GM12878 (cell line): ENCODE data around the gene GOSR2. TPM values are rescaled to one million over a fixed set of nuclear protein-coding genes. Genes with fewer than 3 reads are reported as not detected.

Experiments used
- ATAC-seq: fragments of 200-7000 bp; cut with Tn5 transposase; 3 replicates; pipeline ENCODE4 v1.9.1; 2020; ENCODE audit warnings: mild to moderate bottlenecking, moderate library complexity
- BruUV-seq: library from RNA; stranded (reverse); fragments of 400-500 nt; replicated peaks from 2 replicates; lab custom pipeline; 2021; lab: Mats Ljungman, UMichigan
- CTCF ChIA-PET: fragments of 300-600 bp; sonication (Branson Sonifier 250); formaldehyde crosslinking; extraction: SDS; loops from one replicate; lab custom pipeline; 2021; ENCODE audit warnings: inconsistent platforms; lab: Yijun Ruan, JAX
- POLR2A ChIA-PET: fragments of 350-600 bp; formaldehyde crosslinking; extraction: SDS; loops from one replicate; lab custom pipeline; 2021; ENCODE audit warnings: inconsistent platforms; lab: Charles Lee
- RAD21 ChIA-PET: fragments of 300-600 bp; sonication (Branson Sonifier 250); formaldehyde crosslinking; loops from one replicate; lab custom pipeline; 2023; ENCODE audit warnings: antibody characterized with exemption; ENCODE audit not compliant: unreplicated experiment; lab: Charles Lee
- SMC1A ChIA-PET: fragments of 300-600 bp; sonication (Branson Sonifier 250); formaldehyde crosslinking; loops from one replicate; lab custom pipeline; 2023; ENCODE audit not compliant: unreplicated experiment, uncharacterized antibody; lab: Charles Lee
- DNase-seq: peaks from one replicate; pipeline ENCODE4 v3.0.0-alpha.2; 2011; ENCODE audit warnings: low read depth, low spot score
- FAIRE-seq: peaks from 3 replicates; lab custom pipeline; 2011; peaks lifted over from hg19 to GRCh38; lab: Jason Lieb, UNC
- H2AFZ ChIP-seq: 2 replicates; pipeline ENCODE4 v1.6.0; 2011; ENCODE audit warnings: low read depth, low read length, control low read depth; ENCODE audit not compliant: control insufficient read depth
- H3K27ac ChIP-seq: 2 replicates; pipeline ENCODE4 v1.5.1; 2011; ENCODE audit warnings: control low read depth; ENCODE audit not compliant: control insufficient read depth, insufficient read depth
- H3K27me3 ChIP-seq, 2 experiments: replicated peaks in 1 of 2; 2 replicates each; pipeline versions ENCODE4 v1.6.0 to v1.6.1; 2011; ENCODE audit warnings: low read length in 1 of 2; ENCODE audit not compliant: control insufficient read depth in 2 of 2, insufficient read depth in 2 of 2
- H3K36me3 ChIP-seq, 2 experiments: 2 replicates each; pipeline ENCODE4 v1.5.1; 2011; ENCODE audit warnings: low read length in 1 of 2; ENCODE audit not compliant: control insufficient read depth in 2 of 2, insufficient read depth in 2 of 2
- H3K4me1 ChIP-seq: 2 replicates; pipeline ENCODE4 v1.6.1; 2011; ENCODE audit warnings: mild to moderate bottlenecking, low read length, moderate library complexity, mixed read lengths; ENCODE audit not compliant: control insufficient read depth, insufficient read depth
- H3K4me2 ChIP-seq: 2 replicates; pipeline ENCODE4 v1.6.0; 2011; ENCODE audit warnings: control low read depth; ENCODE audit not compliant: control insufficient read depth, insufficient read depth
- H3K4me3 ChIP-seq: fragments of 200-600 bp; sonication (generic); 2 replicates; pipeline ENCODE4 v1.5.1; 2016
- H3K79me2 ChIP-seq: 2 replicates; pipeline ENCODE4 v1.6.0; 2011; ENCODE audit warnings: low read length; ENCODE audit not compliant: control insufficient read depth, insufficient read depth
- H3K9ac ChIP-seq: 2 replicates; pipeline ENCODE4 v1.8.0; 2011; ENCODE audit warnings: low read length, control low read depth, mixed read lengths; ENCODE audit not compliant: control insufficient read depth, insufficient read depth
- H3K9me3 ChIP-seq: replicated peaks from 3 replicates; pipeline ENCODE4 v1.5.1; 2011; ENCODE audit warnings: mild to moderate bottlenecking, low read length; ENCODE audit not compliant: control insufficient read depth, insufficient read depth
- H4K20me1 ChIP-seq: 2 replicates; pipeline ENCODE4 v1.6.0; 2011; ENCODE audit not compliant: control insufficient read depth, insufficient read depth
- BHLHE40 ChIP-seq, 2 experiments: fragments of 450-650 bp in 1 of 2; IDR thresholded peaks; 2 replicates each; pipeline ENCODE4 v1.6.1; 2011 to 2017; ENCODE audit warnings: low read depth in 2 of 2, borderline replicate concordance in 1 of 2, improper control_type of control experiment in 1 of 2, low read length in 1 of 2, mild to moderate bottlenecking in 1 of 2
- BRCA1 ChIP-seq: IDR thresholded peaks from 2 replicates; pipeline ENCODE4 v1.6.1; 2011; ENCODE audit warnings: low read depth, low read length, improper control_type of control experiment
- EED ChIP-seq: sonication (generic); IDR thresholded peaks from 2 replicates; pipeline ENCODE4 v1.6.1; 2016; ENCODE audit warnings: antibody characterized with exemption, low read depth
- EP300 ChIP-seq, 2 experiments: fragments of 150-350 bp in 1 of 2; IDR thresholded peaks; 2 replicates each; pipeline ENCODE4 v1.6.1; 2011 to 2012; ENCODE audit warnings: low read depth in 2 of 2, low read length in 2 of 2, borderline replicate concordance in 1 of 2, improper control_type of control experiment in 1 of 2, inconsistent platforms in 1 of 2; ENCODE audit not compliant: control insufficient read depth in 1 of 2
- IKZF1 ChIP-seq: fragments of 450-650 bp; conservative IDR thresholded peaks from 2 replicates; pipeline ENCODE4 v1.6.1; 2017; ENCODE audit warnings: antibody characterized with exemption, mild to moderate bottlenecking
- JUND ChIP-seq: IDR thresholded peaks from 2 replicates; pipeline ENCODE4 v1.6.1; 2012; ENCODE audit warnings: low read depth, mild to moderate bottlenecking, low read length, improper control_type of control experiment, moderate library complexity
- MEF2B ChIP-seq: fragments of 450-650 bp; IDR thresholded peaks from 2 replicates; pipeline ENCODE4 v1.6.1; 2018; ENCODE audit warnings: mild to moderate bottlenecking, moderate library complexity; ENCODE audit not compliant: partially characterized antibody, poor library complexity, severe bottlenecking
- NR2C2 ChIP-seq: IDR thresholded peaks from 2 replicates; pipeline ENCODE4 v1.6.1; 2011; ENCODE audit warnings: borderline replicate concordance, low read depth; ENCODE audit not compliant: control insufficient read depth, insufficient read length
- NRF1 ChIP-seq: conservative IDR thresholded peaks from 2 replicates; pipeline ENCODE4 v1.6.1; 2011; ENCODE audit warnings: mild to moderate bottlenecking, low read depth, low read length, improper control_type of control experiment
- PAX8 ChIP-seq: fragments of 450-650 bp; IDR thresholded peaks from 2 replicates; pipeline ENCODE4 v1.6.1; 2017; ENCODE audit warnings: mild to moderate bottlenecking, moderate library complexity
- SIN3A ChIP-seq: IDR thresholded peaks from 2 replicates; pipeline ENCODE4 v1.6.1; 2012; ENCODE audit warnings: low read depth, low read length, improper control_type of control experiment
- TCF12 ChIP-seq: IDR thresholded peaks from 2 replicates; pipeline ENCODE4 v1.6.1; 2011; ENCODE audit warnings: low read depth, mild to moderate bottlenecking, low read length
- ZNF24 ChIP-seq: fragments of 450-650 bp; IDR thresholded peaks from 2 replicates; pipeline ENCODE4 v1.6.1; 2017; ENCODE audit warnings: antibody characterized with exemption, mild to moderate bottlenecking
- WGBS: methylation state at CpG from one replicate; pipeline ENCODE4 v1.1.6; 2016; ENCODE audit warnings: low lambda C conversion rate; ENCODE audit not compliant: insufficient replicate concordance, insufficient coverage; ENCODE audit errors: missing lambda C conversion rate; 5-methylcytosine and 5-hydroxymethylcytosine counted together
- in situ Hi-C: fragments of 300-500 bp; cut with MboI; formaldehyde crosslinking; loops from 9 replicates; pipeline ENCODE4 v1.14.3; 2018; ENCODE audit warnings: mixed read lengths
- intact Hi-C: fragments of 100-400 bp; cut with micrococcal nuclease; formaldehyde crosslinking; loops from one replicate; pipeline ENCODE4 v1.14.2; 2022; ENCODE audit not compliant: unreplicated experiment
- polyA plus RNA-seq, 11 experiments: library from polyadenylated mRNA; depleted of rRNA in 4 of 11; unstranded in 6 of 11; stranded (reverse) in 5 of 11; fragments of >200 nt; fragmentation: Nextera tagmentation in 4 of 11; fragmentation: Illumina TruSeq in 1 of 11; extraction: Ambion mirVana in 4 of 11; extraction: Trizol in 1 of 11; gene quantifications; 1 replicate in 1 of 11; 2 replicates in 10 of 11; pipeline versions ENCODE4 v1.2.1 to v1.2.3, GENCODE V29; 2011 to 2016; ENCODE audit warnings: inconsistent platforms in 2 of 11, missing spikeins in 2 of 11, low read depth in 1 of 11
- total RNA-seq, 4 experiments: library from RNA; depleted of rRNA in 3 of 4; stranded (reverse); fragments of >200 nt in 3 of 4; fragmentation: Illumina TruSeq in 1 of 4; extraction: Trizol in 1 of 4; gene quantifications; 2 replicates each; pipeline versions ENCODE4 v1.2.1 to v1.2.3, GENCODE V29; 2013 to 2021
- TF ChIP-seq, protein P1 (sequence below): fragments of 450-650 bp; IDR thresholded peaks from 2 replicates; pipeline ENCODE4 v1.6.1; 2017; ENCODE audit warnings: mild to moderate bottlenecking, low read depth, inconsistent platforms; ENCODE audit not compliant: poor library complexity, severe bottlenecking
- TF ChIP-seq, protein P2 (sequence below): fragments of 450-650 bp; IDR thresholded peaks from 2 replicates; pipeline ENCODE4 v1.6.1; 2016; ENCODE audit warnings: mild to moderate bottlenecking

Gene GOSR2
- total and polyA plus RNA-seq, 10 of the 15 experiments (the other 5 are each of a cell fraction or from before 2014, with no cell fraction given) = 30.1 to 64.5 (median 47.0) TPM

DNA sequence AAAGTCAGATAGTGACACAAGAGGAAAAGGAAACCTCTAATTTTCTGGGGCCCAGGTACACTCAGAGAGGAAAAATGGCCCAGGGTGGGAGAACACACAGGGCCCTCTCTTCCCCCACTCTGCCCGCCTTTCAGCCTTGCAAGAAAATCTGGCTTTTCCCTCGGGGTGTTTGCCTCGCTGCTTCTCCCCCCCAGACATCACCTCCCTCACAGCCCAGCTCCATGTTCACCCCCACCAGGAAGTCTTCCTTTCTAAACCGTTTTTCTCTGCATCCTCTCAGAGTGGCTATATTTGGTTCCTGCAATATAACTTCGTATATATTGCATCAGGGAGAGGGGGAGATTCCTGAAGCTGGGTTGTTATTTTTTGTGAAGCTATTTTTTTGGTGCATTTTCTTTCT lies 28.7 kb downstream of the GOSR2 start (continued):
- no peak for TF ChIP-seq IKZF1
- no peak for TF ChIP-seq EP300 (IDR thresholded peaks at IDR 0.05; ENCODE audit: borderline replicate concordance in 1 of 2, control insufficient read depth in 1 of 2, low read depth in 2 of 2, low read length in 2 of 2)
- TF ChIP-seq, protein P1, sequence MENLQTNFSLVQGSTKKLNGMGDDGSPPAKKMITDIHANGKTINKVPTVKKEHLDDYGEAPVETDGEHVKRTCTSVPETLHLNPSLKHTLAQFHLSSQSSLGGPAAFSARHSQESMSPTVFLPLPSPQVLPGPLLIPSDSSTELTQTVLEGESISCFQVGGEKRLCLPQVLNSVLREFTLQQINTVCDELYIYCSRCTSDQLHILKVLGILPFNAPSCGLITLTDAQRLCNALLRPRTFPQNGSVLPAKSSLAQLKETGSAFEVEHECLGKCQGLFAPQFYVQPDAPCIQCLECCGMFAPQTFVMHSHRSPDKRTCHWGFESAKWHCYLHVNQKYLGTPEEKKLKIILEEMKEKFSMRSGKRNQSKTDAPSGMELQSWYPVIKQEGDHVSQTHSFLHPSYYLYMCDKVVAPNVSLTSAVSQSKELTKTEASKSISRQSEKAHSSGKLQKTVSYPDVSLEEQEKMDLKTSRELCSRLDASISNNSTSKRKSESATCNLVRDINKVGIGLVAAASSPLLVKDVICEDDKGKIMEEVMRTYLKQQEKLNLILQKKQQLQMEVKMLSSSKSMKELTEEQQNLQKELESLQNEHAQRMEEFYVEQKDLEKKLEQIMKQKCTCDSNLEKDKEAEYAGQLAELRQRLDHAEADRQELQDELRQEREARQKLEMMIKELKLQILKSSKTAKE = no peak
- TF ChIP-seq, protein P2, sequence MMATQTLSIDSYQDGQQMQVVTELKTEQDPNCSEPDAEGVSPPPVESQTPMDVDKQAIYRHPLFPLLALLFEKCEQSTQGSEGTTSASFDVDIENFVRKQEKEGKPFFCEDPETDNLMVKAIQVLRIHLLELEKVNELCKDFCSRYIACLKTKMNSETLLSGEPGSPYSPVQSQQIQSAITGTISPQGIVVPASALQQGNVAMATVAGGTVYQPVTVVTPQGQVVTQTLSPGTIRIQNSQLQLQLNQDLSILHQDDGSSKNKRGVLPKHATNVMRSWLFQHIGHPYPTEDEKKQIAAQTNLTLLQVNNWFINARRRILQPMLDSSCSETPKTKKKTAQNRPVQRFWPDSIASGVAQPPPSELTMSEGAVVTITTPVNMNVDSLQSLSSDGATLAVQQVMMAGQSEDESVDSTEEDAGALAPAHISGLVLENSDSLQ = no peak
- TF ChIP-seq BHLHE40 (IDR thresholded peaks at IDR 0.05; ENCODE audit: borderline replicate concordance in 1 of 2, low read depth in 2 of 2, low read length in 1 of 2) = no peak

DNA sequence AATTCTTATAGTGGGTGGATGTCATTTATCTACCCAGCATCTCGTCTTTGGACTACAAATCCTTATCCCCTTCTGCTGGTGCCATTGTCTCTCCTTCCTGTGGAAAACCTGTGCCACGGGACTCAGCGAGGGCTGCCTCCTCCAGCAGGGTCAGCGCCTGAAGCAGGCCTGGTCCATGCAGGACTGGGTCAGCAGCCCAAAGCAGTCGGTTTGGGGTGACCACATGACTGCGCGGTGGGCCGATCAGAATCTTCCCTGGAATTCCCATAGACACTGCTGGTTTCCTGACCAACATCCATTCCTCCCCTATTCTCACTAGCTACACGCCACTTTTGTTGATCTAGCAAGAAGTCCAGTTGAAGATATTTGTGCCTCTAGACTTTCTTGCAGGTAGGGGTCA lies 29.2 kb downstream of the GOSR2 start:
- H3K4me2 ChIP-seq = no peak overlapping the region
- H3K9me3 ChIP-seq = no peaks in the 10 kb centered on the region
- POLR2A ChIA-PET = interaction anchor here (0.6 kb wide), 1 partner anchor 242 kb away, joined by 6 read pairs; no protein-coding TSS in a partner anchor
- 58% methylated on average over 9 of the region's 9 CpGs for WGBS
- H3K27me3 ChIP-seq = no peaks in the 10 kb centered on the region
- TF ChIP-seq JUND = no peak
- no peak for TF ChIP-seq SIN3A
- TF ChIP-seq NR2C2 = no peak
- no peak for TF ChIP-seq NRF1
- TF ChIP-seq MEF2B = no peak
- no peak for TF ChIP-seq EED
- TF ChIP-seq PAX8 = no peak
- TF ChIP-seq BRCA1 = no peak
- TF ChIP-seq ZNF24 = no peak
- TF ChIP-seq TCF12 = no peak
- no peak for ATAC-seq
- no peaks in the 10 kb centered on the region for H3K36me3 ChIP-seq
- no peak for DNase-seq
- H2AFZ ChIP-seq = no peak overlapping the region
- CTCF ChIA-PET = interaction anchor here (0.6 to 1.7 kb wide), 2 partner anchors 11 to 666 kb away, joined by 3 to 8 read pairs; no protein-coding TSS in a partner anchor
- FAIRE-seq = no peak
- H3K4me1 ChIP-seq = no peaks in the 10 kb centered on the region
- H3K79me2 ChIP-seq = no peaks in the 10 kb centered on the region
- BruUV-seq = no TSS peak
- H4K20me1 ChIP-seq = no peaks in the 10 kb centered on the region
- no peak overlapping the region for H3K4me3 ChIP-seq
- intact Hi-C loops = no loop called here
- H3K9ac ChIP-seq = no peak overlapping the region
- RAD21 ChIA-PET = no interaction called here
- no peak overlapping the region for H3K27ac ChIP-seq
- SMC1A ChIA-PET = no interaction called here
- in situ Hi-C loops = no loop called here
